GM12878 (cell line): ENCODE data around the gene ACBD5. TPM values are rescaled to one million over a fixed set of nuclear protein-coding genes. Genes with fewer than 3 reads are reported as not detected.
A peak's percentile ranks its signal among the peaks of the same experiment; 100 is the strongest.

Experiments
- ATAC-seq: fragments of 200-7000 bp; cut with Tn5 transposase; 3 replicates; pipeline ENCODE4 v1.9.1; 2020; ENCODE audit warnings: mild to moderate bottlenecking, moderate library complexity
- BruUV-seq: library from RNA; stranded (reverse); fragments of 400-500 nt; replicated peaks from 2 replicates; lab custom pipeline; 2021; lab: Mats Ljungman, UMichigan
- CTCF ChIA-PET: fragments of 300-600 bp; sonication (Branson Sonifier 250); formaldehyde crosslinking; extraction: SDS; loops from one replicate; lab custom pipeline; 2021; ENCODE audit warnings: inconsistent platforms; lab: Yijun Ruan, JAX
- POLR2A ChIA-PET: fragments of 350-600 bp; formaldehyde crosslinking; extraction: SDS; loops from one replicate; lab custom pipeline; 2021; ENCODE audit warnings: inconsistent platforms; lab: Charles Lee
- RAD21 ChIA-PET: fragments of 300-600 bp; sonication (Branson Sonifier 250); formaldehyde crosslinking; loops from one replicate; lab custom pipeline; 2023; ENCODE audit warnings: antibody characterized with exemption; ENCODE audit not compliant: unreplicated experiment; lab: Charles Lee
- SMC1A ChIA-PET: fragments of 300-600 bp; sonication (Branson Sonifier 250); formaldehyde crosslinking; loops from one replicate; lab custom pipeline; 2023; ENCODE audit not compliant: unreplicated experiment, uncharacterized antibody; lab: Charles Lee
- DNase-seq: peaks from one replicate; pipeline ENCODE4 v3.0.0-alpha.2; 2011; ENCODE audit warnings: low read depth, low spot score
- FAIRE-seq: peaks from 3 replicates; lab custom pipeline; 2011; peaks lifted over from hg19 to GRCh38; lab: Jason Lieb, UNC
- H2AFZ ChIP-seq: 2 replicates; pipeline ENCODE4 v1.6.0; 2011; ENCODE audit warnings: low read depth, low read length, control low read depth; ENCODE audit not compliant: control insufficient read depth
- H3K27ac ChIP-seq: 2 replicates; pipeline ENCODE4 v1.5.1; 2011; ENCODE audit warnings: control low read depth; ENCODE audit not compliant: control insufficient read depth, insufficient read depth
- H3K27me3 ChIP-seq, 2 experiments: replicated peaks in 1 of 2; 2 replicates each; pipeline versions ENCODE4 v1.6.0 to v1.6.1; 2011; ENCODE audit warnings: low read length in 1 of 2; ENCODE audit not compliant: control insufficient read depth in 2 of 2, insufficient read depth in 2 of 2
- H3K36me3 ChIP-seq, 2 experiments: 2 replicates each; pipeline ENCODE4 v1.5.1; 2011; ENCODE audit warnings: low read length in 1 of 2; ENCODE audit not compliant: control insufficient read depth in 2 of 2, insufficient read depth in 2 of 2
- H3K4me1 ChIP-seq: 2 replicates; pipeline ENCODE4 v1.6.1; 2011; ENCODE audit warnings: mild to moderate bottlenecking, low read length, moderate library complexity, mixed read lengths; ENCODE audit not compliant: control insufficient read depth, insufficient read depth
- H3K4me2 ChIP-seq: 2 replicates; pipeline ENCODE4 v1.6.0; 2011; ENCODE audit warnings: control low read depth; ENCODE audit not compliant: control insufficient read depth, insufficient read depth
- H3K4me3 ChIP-seq: fragments of 200-600 bp; sonication (generic); 2 replicates; pipeline ENCODE4 v1.5.1; 2016
- H3K79me2 ChIP-seq: 2 replicates; pipeline ENCODE4 v1.6.0; 2011; ENCODE audit warnings: low read length; ENCODE audit not compliant: control insufficient read depth, insufficient read depth
- H3K9ac ChIP-seq: 2 replicates; pipeline ENCODE4 v1.8.0; 2011; ENCODE audit warnings: low read length, control low read depth, mixed read lengths; ENCODE audit not compliant: control insufficient read depth, insufficient read depth
- H3K9me3 ChIP-seq: replicated peaks from 3 replicates; pipeline ENCODE4 v1.5.1; 2011; ENCODE audit warnings: mild to moderate bottlenecking, low read length; ENCODE audit not compliant: control insufficient read depth, insufficient read depth
- H4K20me1 ChIP-seq: 2 replicates; pipeline ENCODE4 v1.6.0; 2011; ENCODE audit not compliant: control insufficient read depth, insufficient read depth
- ATF7 ChIP-seq: fragments of 450-650 bp; IDR thresholded peaks from 2 replicates; pipeline ENCODE4 v1.6.1; 2016; ENCODE audit warnings: low read depth, mild to moderate bottlenecking
- CBFB ChIP-seq: IDR thresholded peaks from 2 replicates; pipeline ENCODE4 v1.6.1; 2016; ENCODE audit warnings: antibody characterized with exemption, low read depth
- FOXK2 ChIP-seq: fragments of 450-650 bp; IDR thresholded peaks from 2 replicates; pipeline ENCODE4 v1.6.1; 2017; ENCODE audit warnings: mild to moderate bottlenecking, moderate library complexity
- IKZF2 ChIP-seq, 2 experiments: fragments of 450-650 bp; IDR thresholded peaks; 2 replicates each; pipeline ENCODE4 v1.6.1; 2017; ENCODE audit warnings: mild to moderate bottlenecking in 2 of 2, moderate library complexity in 2 of 2
- IRF4 ChIP-seq: IDR thresholded peaks from 2 replicates; pipeline ENCODE4 v1.6.1; 2011; ENCODE audit warnings: low read depth, low read length
- IRF5 ChIP-seq: fragments of 450-650 bp; IDR thresholded peaks from 2 replicates; pipeline ENCODE4 v1.6.1; 2017; ENCODE audit warnings: borderline replicate concordance
- JUND ChIP-seq: IDR thresholded peaks from 2 replicates; pipeline ENCODE4 v1.6.1; 2012; ENCODE audit warnings: low read depth, mild to moderate bottlenecking, low read length, improper control_type of control experiment, moderate library complexity
- NBN ChIP-seq: fragments of 450-650 bp; IDR thresholded peaks from 2 replicates; pipeline ENCODE4 v1.6.1; 2016
- SIX5 ChIP-seq: IDR thresholded peaks from 2 replicates; pipeline ENCODE4 v1.6.1; 2011; ENCODE audit warnings: mild to moderate bottlenecking, low read depth, low read length, moderate library complexity; ENCODE audit not compliant: severe bottlenecking
- SMAD1 ChIP-seq: fragments of 450-650 bp; IDR thresholded peaks from 2 replicates; pipeline ENCODE4 v1.6.1; 2018; ENCODE audit warnings: mild to moderate bottlenecking, low read depth; ENCODE audit not compliant: partially characterized antibody
- SMC3 ChIP-seq: IDR thresholded peaks from 2 replicates; pipeline ENCODE4 v1.6.1; 2011; ENCODE audit warnings: low read length, improper control_type of control experiment, borderline replicate concordance
- STAT1 ChIP-seq: fragments of 450-650 bp; conservative IDR thresholded peaks from 2 replicates; pipeline ENCODE4 v1.6.1; 2014; ENCODE audit warnings: antibody characterized with exemption, mild to moderate bottlenecking
- STAT3 ChIP-seq: IDR thresholded peaks from 2 replicates; pipeline ENCODE4 v1.6.1; 2011; ENCODE audit warnings: low read depth, low read length, improper control_type of control experiment
- SUZ12 ChIP-seq: fragments of 200-600 bp; sonication (generic); IDR thresholded peaks from one replicate; pipeline ENCODE4 v1.6.1; 2018; ENCODE audit warnings: antibody characterized with exemption, mild to moderate bottlenecking; ENCODE audit not compliant: unreplicated experiment
- TARDBP ChIP-seq: IDR thresholded peaks from 2 replicates; pipeline ENCODE4 v1.6.1; 2016; ENCODE audit warnings: borderline replicate concordance
- ZNF207 ChIP-seq: fragments of 450-650 bp; IDR thresholded peaks from 2 replicates; pipeline ENCODE4 v1.6.1; 2014; ENCODE audit warnings: antibody characterized with exemption, mild to moderate bottlenecking, borderline replicate concordance
- WGBS: methylation state at CpG from one replicate; pipeline ENCODE4 v1.1.6; 2016; ENCODE audit warnings: low lambda C conversion rate; ENCODE audit not compliant: insufficient replicate concordance, insufficient coverage; ENCODE audit errors: missing lambda C conversion rate; 5-methylcytosine and 5-hydroxymethylcytosine counted together
- in situ Hi-C: fragments of 300-500 bp; cut with MboI; formaldehyde crosslinking; loops from 9 replicates; pipeline ENCODE4 v1.14.3; 2018; ENCODE audit warnings: mixed read lengths
- intact Hi-C: fragments of 100-400 bp; cut with micrococcal nuclease; formaldehyde crosslinking; loops from one replicate; pipeline ENCODE4 v1.14.2; 2022; ENCODE audit not compliant: unreplicated experiment
- polyA plus RNA-seq, 11 experiments: library from polyadenylated mRNA; depleted of rRNA in 4 of 11; unstranded in 6 of 11; stranded (reverse) in 5 of 11; fragments of >200 nt; fragmentation: Nextera tagmentation in 4 of 11; fragmentation: Illumina TruSeq in 1 of 11; extraction: Ambion mirVana in 4 of 11; extraction: Trizol in 1 of 11; gene quantifications; 1 replicate in 1 of 11; 2 replicates in 10 of 11; pipeline versions ENCODE4 v1.2.1 to v1.2.3, GENCODE V29; 2011 to 2016; ENCODE audit warnings: inconsistent platforms in 2 of 11, missing spikeins in 2 of 11, low read depth in 1 of 11
- total RNA-seq, 4 experiments: library from RNA; depleted of rRNA in 3 of 4; stranded (reverse); fragments of >200 nt in 3 of 4; fragmentation: Illumina TruSeq in 1 of 4; extraction: Trizol in 1 of 4; gene quantifications; 2 replicates each; pipeline versions ENCODE4 v1.2.1 to v1.2.3, GENCODE V29; 2013 to 2021
- TF ChIP-seq, protein P1 (sequence below): fragments of 450-650 bp; formaldehyde crosslinking; IDR thresholded peaks from 2 replicates; pipeline ENCODE4 v1.4.0; 2022; ENCODE audit warnings: mild to moderate bottlenecking, moderate library complexity
- TF ChIP-seq, protein P2 (sequence below): fragments of 450-650 bp; IDR thresholded peaks from 2 replicates; pipeline ENCODE4 v1.6.1; 2017; ENCODE audit warnings: mild to moderate bottlenecking

ACBD5 gene
- total and polyA plus RNA-seq, 10 of the 15 experiments (the other 5 are each of a cell fraction or from before 2014, with no cell fraction given): 2.4 to 22.3 (median 12.4) TPM

DNA sequence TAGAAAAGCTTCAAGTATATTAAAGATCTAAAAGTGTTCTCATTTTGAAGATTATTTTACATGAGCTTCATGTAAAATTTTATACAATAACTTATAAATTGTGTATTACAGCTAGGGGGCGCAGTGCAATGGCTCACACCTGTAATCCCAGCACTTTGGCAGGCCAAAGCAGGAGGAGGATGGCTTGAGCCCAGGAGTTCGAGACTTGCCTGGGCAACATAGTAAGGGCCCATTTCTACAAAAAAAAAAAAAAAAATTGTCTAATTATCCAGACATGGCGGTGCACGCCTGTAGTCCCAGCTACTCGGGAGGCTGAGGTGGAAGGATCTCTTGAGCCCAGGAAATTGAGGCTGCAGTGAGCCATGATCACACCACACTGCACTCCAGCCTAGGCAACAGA lies 16.6 kb downstream of the ACBD5 start (continued):
- peak; percentile 45; the same call in 1 of the 2 replicates for TF ChIP-seq SMC3
- TF ChIP-seq TARDBP: no peak
- TF ChIP-seq ZNF207: no peak
- TF ChIP-seq ATF7: no peak
- TF ChIP-seq, protein P1, sequence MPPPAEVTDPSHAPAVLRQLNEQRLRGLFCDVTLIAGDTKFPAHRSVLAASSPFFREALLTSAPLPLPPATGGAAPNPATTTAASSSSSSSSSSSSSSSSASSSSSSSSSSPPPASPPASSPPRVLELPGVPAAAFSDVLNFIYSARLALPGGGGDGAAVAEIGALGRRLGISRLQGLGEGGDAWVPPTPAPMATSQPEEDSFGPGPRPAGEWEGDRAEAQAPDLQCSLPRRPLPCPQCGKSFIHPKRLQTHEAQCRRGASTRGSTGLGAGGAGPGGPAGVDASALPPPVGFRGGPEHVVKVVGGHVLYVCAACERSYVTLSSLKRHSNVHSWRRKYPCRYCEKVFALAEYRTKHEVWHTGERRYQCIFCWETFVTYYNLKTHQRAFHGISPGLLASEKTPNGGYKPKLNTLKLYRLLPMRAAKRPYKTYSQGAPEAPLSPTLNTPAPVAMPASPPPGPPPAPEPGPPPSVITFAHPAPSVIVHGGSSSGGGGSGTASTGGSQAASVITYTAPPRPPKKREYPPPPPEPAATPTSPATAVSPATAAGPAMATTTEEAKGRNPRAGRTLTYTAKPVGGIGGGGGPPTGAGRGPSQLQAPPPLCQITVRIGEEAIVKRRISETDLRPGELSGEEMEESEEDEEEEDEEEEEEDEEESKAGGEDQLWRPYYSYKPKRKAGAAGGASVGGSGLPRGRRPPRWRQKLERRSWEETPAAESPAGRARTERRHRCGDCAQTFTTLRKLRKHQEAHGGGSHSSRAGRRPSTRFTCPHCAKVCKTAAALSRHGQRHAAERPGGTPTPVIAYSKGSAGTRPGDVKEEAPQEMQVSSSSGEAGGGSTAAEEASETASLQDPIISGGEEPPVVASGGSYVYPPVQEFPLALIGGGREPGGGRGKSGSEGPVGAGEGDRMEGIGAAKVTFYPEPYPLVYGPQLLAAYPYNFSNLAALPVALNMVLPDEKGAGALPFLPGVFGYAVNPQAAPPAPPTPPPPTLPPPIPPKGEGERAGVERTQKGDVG (CRISPR knock-in tag): no peak
- TF ChIP-seq STAT3: no peak
- TF ChIP-seq JUND: no peak

- Histone ChIP-seq H3K27ac (no peak overlapping the region), H2AFZ (no peak overlapping the region), H3K4me2 (no peak overlapping the region), H3K4me1 (no peaks in the 10 kb centered on the region), H3K4me3 (no peak overlapping the region), H3K9ac (no peak overlapping the region), H3K27me3 (no peaks in the 10 kb centered on the region), H3K36me3 (peaks cover 3 to 7% of the 10 kb centered on the region in 2 experiments), H3K79me2 (no peaks in the 10 kb centered on the region), H3K9me3 (no peaks in the 10 kb centered on the region), H4K20me1 (no peaks in the 10 kb centered on the region)
- in situ Hi-C loops (no loop called here), intact Hi-C loops (no loop called here)
- WGBS: 98% methylated on average over 2 of the region's 2 CpGs
- ChIA-PET CTCF (interaction anchor here (1.2 kb wide), 2 partner anchors 14 to 16 kb away, joined by 3 to 4 read pairs; no protein-coding TSS in a partner anchor), SMC1A (no interaction called here), RAD21 (no interaction called here), POLR2A (no interaction called here)
- FAIRE-seq (no peak), DNase-seq (no peak), ATAC-seq (no peak)
- BruUV-seq: no TSS peak
- TF ChIP-seq IKZF2 (IDR thresholded peaks at IDR 0.05): no peak
- no peak for TF ChIP-seq SIX5
- no peak for TF ChIP-seq CBFB
- TF ChIP-seq IRF5: no peak
- TF ChIP-seq STAT1: no peak
- TF ChIP-seq NBN: no peak
- TF ChIP-seq, protein P2, sequence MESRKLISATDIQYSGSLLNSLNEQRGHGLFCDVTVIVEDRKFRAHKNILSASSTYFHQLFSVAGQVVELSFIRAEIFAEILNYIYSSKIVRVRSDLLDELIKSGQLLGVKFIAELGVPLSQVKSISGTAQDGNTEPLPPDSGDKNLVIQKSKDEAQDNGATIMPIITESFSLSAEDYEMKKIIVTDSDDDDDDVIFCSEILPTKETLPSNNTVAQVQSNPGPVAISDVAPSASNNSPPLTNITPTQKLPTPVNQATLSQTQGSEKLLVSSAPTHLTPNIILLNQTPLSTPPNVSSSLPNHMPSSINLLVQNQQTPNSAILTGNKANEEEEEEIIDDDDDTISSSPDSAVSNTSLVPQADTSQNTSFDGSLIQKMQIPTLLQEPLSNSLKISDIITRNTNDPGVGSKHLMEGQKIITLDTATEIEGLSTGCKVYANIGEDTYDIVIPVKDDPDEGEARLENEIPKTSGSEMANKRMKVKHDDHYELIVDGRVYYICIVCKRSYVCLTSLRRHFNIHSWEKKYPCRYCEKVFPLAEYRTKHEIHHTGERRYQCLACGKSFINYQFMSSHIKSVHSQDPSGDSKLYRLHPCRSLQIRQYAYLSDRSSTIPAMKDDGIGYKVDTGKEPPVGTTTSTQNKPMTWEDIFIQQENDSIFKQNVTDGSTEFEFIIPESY: no peak
- no peak for TF ChIP-seq SUZ12
- no peak for TF ChIP-seq IRF4
- no peak for TF ChIP-seq FOXK2
- no peak for TF ChIP-seq SMAD1
Observed at GRCh38 chr10:27207350-27207749, 33.2 kb downstream of the ACBD5 start.
